OCI-LY7 (cell line): Measurements from ENCODE around the gene JCHAIN. TPM values are rescaled to one million over a fixed set of nuclear protein-coding genes. Genes with fewer than 3 reads are reported as not detected.
A peak's percentile ranks its signal among the peaks of the same experiment; 100 is the strongest.

Experiments
- BruUV-seq: library from RNA; stranded (reverse); fragments of 400-500 nt; replicated peaks from 2 replicates; lab custom pipeline; 2021; lab: Mats Ljungman, UMichigan
- CTCF ChIA-PET: fragments of 300-600 bp; sonication (Branson Sonifier 250); formaldehyde crosslinking; loops from one replicate; lab custom pipeline; 2022; ENCODE audit warnings: antibody characterized with exemption; ENCODE audit not compliant: unreplicated experiment; lab: Charles Lee
- POLR2A ChIA-PET: fragments of 300-600 bp; sonication (Branson Sonifier 250); formaldehyde crosslinking; loops from one replicate; lab custom pipeline; 2022; ENCODE audit warnings: antibody characterized with exemption; lab: Charles Lee
- DNase-seq: peaks from one replicate; pipeline ENCODE4 v3.0.0-alpha.2; 2015; ENCODE audit warnings: low spot score
- H2AFZ ChIP-seq: fragments of 200-600 bp; sonication (generic), shearing (Covaris generic); 2 replicates; pipeline ENCODE4 v1.6.1; 2014; ENCODE audit warnings: mild to moderate bottlenecking, antibody characterized with exemption, low read length, moderate library complexity
- H3K27ac ChIP-seq: fragments of 200-600 bp; sonication (generic); 2 replicates; pipeline ENCODE4 v1.5.1; 2014; ENCODE audit warnings: mixed run types, low read depth, mild to moderate bottlenecking, moderate library complexity, low read length, inconsistent platforms; ENCODE audit not compliant: poor library complexity, severe bottlenecking
- H3K36me3 ChIP-seq: fragments of 200-600 bp; sonication (generic); 2 replicates; pipeline ENCODE4 v1.6.1; 2014; ENCODE audit warnings: mild to moderate bottlenecking, antibody characterized with exemption, low read length, moderate library complexity, mixed read lengths; ENCODE audit not compliant: insufficient read depth
- H3K4me1 ChIP-seq: fragments of 200-600 bp; sonication (generic); 2 replicates; pipeline ENCODE4 v1.5.1; 2014; ENCODE audit warnings: mild to moderate bottlenecking, low read length; ENCODE audit not compliant: insufficient read depth, poor library complexity, severe bottlenecking
- H3K4me2 ChIP-seq: fragments of 200-600 bp; sonication (generic); 2 replicates; pipeline ENCODE4 v1.6.1; 2014; ENCODE audit warnings: mild to moderate bottlenecking, low read length
- H3K4me3 ChIP-seq: fragments of 200-600 bp; sonication (generic); 2 replicates; pipeline ENCODE4 v1.5.1; 2014; ENCODE audit warnings: mild to moderate bottlenecking, low read depth, low read length; ENCODE audit not compliant: poor library complexity, severe bottlenecking
- H3K79me2 ChIP-seq: fragments of 200-600 bp; sonication (generic); 2 replicates; pipeline ENCODE4 v1.6.1; 2016; ENCODE audit warnings: low read depth, mild to moderate bottlenecking, low read length, moderate library complexity, mixed read lengths; ENCODE audit not compliant: insufficient read depth
- H3K9me2 ChIP-seq: fragments of 200-600 bp; sonication (generic); 2 replicates; pipeline ENCODE4 v1.6.1; 2016; ENCODE audit warnings: mild to moderate bottlenecking, low read length, mixed read lengths; ENCODE audit not compliant: insufficient read depth
- H3K9me3 ChIP-seq: fragments of 200-600 bp; sonication (generic); 2 replicates; pipeline ENCODE4 v1.6.1; 2014; ENCODE audit warnings: mild to moderate bottlenecking, mixed run types, low read length, mixed read lengths
- H4K20me1 ChIP-seq: fragments of 200-600 bp; sonication (generic); 2 replicates; pipeline ENCODE4 v1.6.1; 2014; ENCODE audit warnings: mild to moderate bottlenecking, antibody characterized with exemption, low read length, moderate library complexity, mixed read lengths; ENCODE audit not compliant: insufficient read depth
- EZH2phosphoT487 ChIP-seq: fragments of 200-600 bp; sonication (generic); IDR thresholded peaks from 2 replicates; pipeline ENCODE4 v1.6.1; 2018; ENCODE audit warnings: low read depth, borderline replicate concordance, mild to moderate bottlenecking, mixed run types, antibody characterized with exemption, low read length, moderate library complexity, mixed read lengths
- intact Hi-C: fragments of 100-400 bp; cut with micrococcal nuclease; formaldehyde crosslinking; loops from one replicate; pipeline ENCODE4 v1.10.0; 2022; ENCODE audit not compliant: unreplicated experiment
- total RNA-seq, 2 experiments: library from RNA; depleted of rRNA in 1 of 2; stranded (reverse); fragments of >200 nt in 1 of 2; shearing (Covaris generic) in 1 of 2; gene quantifications; 2 replicates each; pipeline ENCODE4 v1.2.3, GENCODE V29; 2014 to 2022
- TF ChIP-seq, protein P1 (sequence below): fragments of 200-600 bp; sonication (generic); conservative IDR thresholded peaks from 2 replicates; pipeline ENCODE4 v1.5.1; 2014; ENCODE audit warnings: mild to moderate bottlenecking, antibody characterized with exemption, low read length, moderate library complexity, mixed read lengths

The JCHAIN gene
- total RNA-seq, 2 experiments from 2014 or later: 1,492 to 1,542 TPM

DNA sequence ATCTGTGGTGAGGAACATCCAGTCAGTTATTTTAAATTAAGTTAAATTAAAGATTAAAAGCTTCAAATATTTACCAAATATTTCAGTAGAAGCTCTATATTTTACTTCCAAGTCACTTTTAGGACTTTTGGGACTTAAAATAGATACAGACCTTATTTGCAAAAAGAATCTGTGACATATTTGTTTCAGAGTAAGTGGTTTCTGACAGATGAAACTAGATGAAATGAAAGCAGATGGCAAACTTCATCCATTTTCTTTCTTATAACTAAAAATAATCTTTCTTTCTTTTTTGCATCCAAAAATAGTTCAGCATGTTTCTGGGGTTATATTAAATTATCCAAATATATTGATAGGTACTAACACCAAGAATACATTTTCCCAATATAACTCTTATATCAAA, 15.4 kb upstream of the JCHAIN start:
- H4K20me1 ChIP-seq: no peaks in the 10 kb centered on the region
- peak; percentile 49 for DNase-seq
- peaks cover 4% of the 10 kb centered on the region; the same call in 1 of the 2 replicates for H3K36me3 ChIP-seq
- H3K27ac ChIP-seq: peak overlapping the region; percentile 97
- no peak overlapping the region for H3K4me3 ChIP-seq
- no TSS peak for BruUV-seq
- H3K4me1 ChIP-seq: peaks cover 87% of the 10 kb centered on the region
- no peaks in the 10 kb centered on the region for H3K9me3 ChIP-seq
- no peak overlapping the region; the same call in 1 of the 2 replicates for H2AFZ ChIP-seq
- H3K4me2 ChIP-seq: peak overlapping the region; percentile 77
- TF ChIP-seq EZH2phosphoT487: no peak
- TF ChIP-seq, protein P1, sequence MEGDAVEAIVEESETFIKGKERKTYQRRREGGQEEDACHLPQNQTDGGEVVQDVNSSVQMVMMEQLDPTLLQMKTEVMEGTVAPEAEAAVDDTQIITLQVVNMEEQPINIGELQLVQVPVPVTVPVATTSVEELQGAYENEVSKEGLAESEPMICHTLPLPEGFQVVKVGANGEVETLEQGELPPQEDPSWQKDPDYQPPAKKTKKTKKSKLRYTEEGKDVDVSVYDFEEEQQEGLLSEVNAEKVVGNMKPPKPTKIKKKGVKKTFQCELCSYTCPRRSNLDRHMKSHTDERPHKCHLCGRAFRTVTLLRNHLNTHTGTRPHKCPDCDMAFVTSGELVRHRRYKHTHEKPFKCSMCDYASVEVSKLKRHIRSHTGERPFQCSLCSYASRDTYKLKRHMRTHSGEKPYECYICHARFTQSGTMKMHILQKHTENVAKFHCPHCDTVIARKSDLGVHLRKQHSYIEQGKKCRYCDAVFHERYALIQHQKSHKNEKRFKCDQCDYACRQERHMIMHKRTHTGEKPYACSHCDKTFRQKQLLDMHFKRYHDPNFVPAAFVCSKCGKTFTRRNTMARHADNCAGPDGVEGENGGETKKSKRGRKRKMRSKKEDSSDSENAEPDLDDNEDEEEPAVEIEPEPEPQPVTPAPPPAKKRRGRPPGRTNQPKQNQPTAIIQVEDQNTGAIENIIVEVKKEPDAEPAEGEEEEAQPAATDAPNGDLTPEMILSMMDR: no peak
- ChIA-PET CTCF (no interaction called here), POLR2A (interaction anchor here (0.7 to 13.7 kb wide), 11 partner anchors 9 to 313 kb away, joined by 3 to 837 read pairs (median 4); partner anchors contain the start of genes DCK and JCHAIN)
- intact Hi-C loops: no loop called here
- H3K9me2 ChIP-seq: no peaks in the 10 kb centered on the region
- H3K79me2 ChIP-seq: peaks cover 14% of the 10 kb centered on the region; the same call in 1 of the 2 replicates

DNA sequence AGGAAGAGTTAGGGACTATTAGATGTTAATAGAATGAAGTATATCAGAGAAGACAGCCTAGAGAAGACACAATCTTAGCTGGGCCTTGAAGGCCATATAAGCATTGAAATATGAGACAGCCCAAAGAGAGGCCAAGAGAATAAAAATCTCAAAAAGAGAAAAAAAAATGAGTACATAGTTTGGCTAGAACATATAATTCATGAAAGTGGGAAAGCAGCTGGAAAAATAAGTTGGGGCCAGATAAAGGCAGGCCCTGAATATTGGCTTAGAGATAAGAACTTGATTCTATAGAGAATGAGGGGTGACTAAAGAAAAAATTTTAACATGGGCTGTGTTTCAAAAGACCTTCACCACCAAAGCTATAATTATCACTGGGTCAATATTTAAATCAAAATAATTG, 14.6 kb upstream of the JCHAIN start:
- CTCF ChIA-PET: no interaction called here
- Histone ChIP-seq H3K27ac (peak overlapping the region; percentile 97), H4K20me1 (no peaks in the 10 kb centered on the region), H3K9me2 (no peaks in the 10 kb centered on the region), H3K4me1 (peaks cover 88% of the 10 kb centered on the region), H3K4me2 (peak overlapping the region; percentile 77), H3K9me3 (no peaks in the 10 kb centered on the region), H3K4me3 (peak overlapping the region; percentile 19), H3K79me2 (peaks cover 9% of the 10 kb centered on the region; the same call in 1 of the 2 replicates), H2AFZ (peak overlapping the region; percentile 7; the same call in 1 of the 2 replicates), H3K36me3 (peaks cover 4% of the 10 kb centered on the region; the same call in 1 of the 2 replicates)
- DNase-seq: no peak
- BruUV-seq: no TSS peak
- POLR2A ChIA-PET: interaction anchor here (0.7 to 13.7 kb wide), 18 partner anchors 9 to 314 kb away, joined by 3 to 837 read pairs (median 4); partner anchors contain the start of genes DCK, JCHAIN and RUFY3
- no peak for TF ChIP-seq EZH2phosphoT487
- TF ChIP-seq, protein P1: no peak
- intact Hi-C loops: no loop called here

DNA sequence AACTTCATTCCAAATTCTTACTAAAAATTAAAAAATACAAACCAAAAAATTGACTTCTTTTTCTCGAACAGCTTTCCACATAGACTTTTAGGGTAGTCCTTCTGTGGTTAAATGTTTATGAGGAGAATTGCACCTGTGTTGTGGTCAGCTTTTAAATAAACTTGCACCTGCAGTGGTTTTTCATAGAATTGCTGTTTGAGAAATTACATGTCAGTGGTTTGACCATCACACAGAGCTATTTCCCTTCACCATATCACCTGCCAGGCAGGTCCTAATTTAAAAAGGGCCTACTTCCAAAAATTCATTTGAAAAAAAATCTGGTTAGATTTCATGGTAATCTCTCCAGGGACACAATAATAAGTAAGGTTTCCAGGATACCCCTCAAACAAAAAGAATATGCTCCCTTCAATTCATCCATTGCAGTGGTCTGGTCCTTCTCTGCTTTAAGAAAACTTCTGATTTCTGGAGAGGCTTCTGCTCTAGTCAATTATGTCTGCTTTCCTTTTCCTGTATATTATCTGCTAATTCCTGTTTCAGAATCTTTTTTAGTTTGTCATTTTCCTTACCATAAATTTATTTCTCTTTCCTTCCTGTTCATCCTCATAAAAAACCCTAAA, 12.2 kb upstream of the JCHAIN start:
- CTCF ChIA-PET: interaction anchor here (2.0 kb wide), 1 partner anchor 11 kb away, joined by 13 read pairs; the partner anchor contains the start of gene JCHAIN
- intact Hi-C loops: loop anchor here (1.0 to 2.0 kb wide), 3 partner anchors 12 to 316 kb away; partner anchors contain the start of gene JCHAIN
- peak overlapping the region; percentile 97 for H3K27ac ChIP-seq

More for the DNA sequence above, 12.2 kb upstream of the JCHAIN start:
- peaks cover 25% of the 10 kb centered on the region; the same call in 1 of the 2 replicates for H3K79me2 ChIP-seq
- H3K4me3 ChIP-seq: peak overlapping the region; percentile 44
- H3K36me3 ChIP-seq: peaks cover 4% of the 10 kb centered on the region; the same call in 1 of the 2 replicates
- BruUV-seq: no TSS peak
- H4K20me1 ChIP-seq: no peaks in the 10 kb centered on the region
- DNase-seq: peak; percentile 96
- peak overlapping the region; percentile 77 for H3K4me2 ChIP-seq
- no peak overlapping the region for H2AFZ ChIP-seq
- H3K9me2 ChIP-seq: no peaks in the 10 kb centered on the region
- peaks cover 88% of the 10 kb centered on the region for H3K4me1 ChIP-seq
- TF ChIP-seq, protein P1: no peak
- TF ChIP-seq EZH2phosphoT487: no peak
- no peaks in the 10 kb centered on the region for H3K9me3 ChIP-seq
- POLR2A ChIA-PET: interaction anchor here (0.6 to 13.7 kb wide), 8 partner anchors 8 to 316 kb away, joined by 3 to 837 read pairs (median 5); partner anchors contain the start of genes DCK, JCHAIN and UTP3
